SU-DHL-6 (cell line): ENCODE data around the gene SH3PXD2A.

Experiments used
- H2AFZ ChIP-seq: fragments of 200-600 bp; sonication (generic); 2 replicates; pipeline ENCODE4 v1.6.1; 2014; ENCODE audit warnings: low read depth, mild to moderate bottlenecking, moderate library complexity, mixed read lengths, antibody characterized with exemption, low read length; ENCODE audit not compliant: severe bottlenecking
- H3F3A ChIP-seq: fragments of 200-600 bp; shearing (Covaris generic); 2 replicates; pipeline ENCODE4 v1.6.0; 2016; ENCODE audit warnings: antibody characterized with exemption, mild to moderate bottlenecking; ENCODE audit not compliant: insufficient read depth
- H3K27ac ChIP-seq: fragments of 200-600 bp; sonication (generic); 2 replicates; pipeline ENCODE4 v1.5.1; 2016; ENCODE audit warnings: low read depth, mild to moderate bottlenecking, low read length, moderate library complexity, mixed read lengths
- H3K27me3 ChIP-seq: fragments of 200-600 bp; sonication (generic), shearing (Covaris generic); 2 replicates; pipeline ENCODE4 v1.6.0; 2014; ENCODE audit warnings: mild to moderate bottlenecking, low read length
- H3K36me3 ChIP-seq: fragments of 200-600 bp; sonication (generic); 2 replicates; pipeline ENCODE4 v1.6.1; 2014; ENCODE audit warnings: mild to moderate bottlenecking, low read length, mixed read lengths
- H3K4me2 ChIP-seq: fragments of 300-600, 200-600 bp; shearing (Covaris generic), sonication (generic); 2 replicates; pipeline ENCODE4 v1.6.0; 2014; ENCODE audit warnings: low read length, low read depth, mild to moderate bottlenecking; ENCODE audit not compliant: poor library complexity, severe bottlenecking
- H3K4me3 ChIP-seq: fragments of 200-600 bp; sonication (generic); 2 replicates; pipeline ENCODE4 v1.5.1; 2014; ENCODE audit warnings: antibody characterized with exemption, low read length, mild to moderate bottlenecking, mixed read lengths; ENCODE audit not compliant: insufficient read depth, poor library complexity, severe bottlenecking
- H3K79me2 ChIP-seq: fragments of 200-600 bp; sonication (generic); 2 replicates; pipeline ENCODE4 v1.6.1; 2014; ENCODE audit warnings: mild to moderate bottlenecking, low read length, moderate library complexity; ENCODE audit not compliant: insufficient read depth
- H3K9ac ChIP-seq: fragments of 200-600 bp; sonication (generic); 2 replicates; pipeline ENCODE4 v1.7.0; 2014; ENCODE audit warnings: mild to moderate bottlenecking, low read length
- H3K9me2 ChIP-seq: fragments of 200-600 bp; sonication (generic); replicated peaks from 2 replicates; pipeline ENCODE4 v1.6.1; 2014; ENCODE audit warnings: low read length; ENCODE audit not compliant: insufficient read depth
- H3K9me3 ChIP-seq: fragments of 200-600 bp; sonication (generic); 2 replicates; pipeline ENCODE4 v1.6.1; 2014; ENCODE audit warnings: low read length, mixed read lengths; ENCODE audit not compliant: insufficient read depth
- H4K20me1 ChIP-seq: fragments of 200-600 bp; sonication (generic); 2 replicates; pipeline ENCODE4 v1.6.1; 2014; ENCODE audit warnings: low read depth, mild to moderate bottlenecking, antibody characterized with exemption, low read length, moderate library complexity, mixed read lengths
- EZH2phosphoT487 ChIP-seq: fragments of 200-600 bp; sonication (generic), shearing (Covaris generic); conservative IDR thresholded peaks from 2 replicates; pipeline ENCODE4 v1.6.1; 2018; ENCODE audit warnings: mild to moderate bottlenecking, antibody characterized with exemption, low read length, moderate library complexity, mixed read lengths
- TF ChIP-seq, protein P1 (sequence below): fragments of 200-600 bp; sonication (generic); IDR thresholded peaks from one replicate; pipeline ENCODE4 v1.5.1; 2017; ENCODE audit warnings: antibody characterized with exemption, mild to moderate bottlenecking, low read length, moderate library complexity; ENCODE audit not compliant: insufficient read depth, poor library complexity, severe bottlenecking

Gene SH3PXD2A

DNA sequence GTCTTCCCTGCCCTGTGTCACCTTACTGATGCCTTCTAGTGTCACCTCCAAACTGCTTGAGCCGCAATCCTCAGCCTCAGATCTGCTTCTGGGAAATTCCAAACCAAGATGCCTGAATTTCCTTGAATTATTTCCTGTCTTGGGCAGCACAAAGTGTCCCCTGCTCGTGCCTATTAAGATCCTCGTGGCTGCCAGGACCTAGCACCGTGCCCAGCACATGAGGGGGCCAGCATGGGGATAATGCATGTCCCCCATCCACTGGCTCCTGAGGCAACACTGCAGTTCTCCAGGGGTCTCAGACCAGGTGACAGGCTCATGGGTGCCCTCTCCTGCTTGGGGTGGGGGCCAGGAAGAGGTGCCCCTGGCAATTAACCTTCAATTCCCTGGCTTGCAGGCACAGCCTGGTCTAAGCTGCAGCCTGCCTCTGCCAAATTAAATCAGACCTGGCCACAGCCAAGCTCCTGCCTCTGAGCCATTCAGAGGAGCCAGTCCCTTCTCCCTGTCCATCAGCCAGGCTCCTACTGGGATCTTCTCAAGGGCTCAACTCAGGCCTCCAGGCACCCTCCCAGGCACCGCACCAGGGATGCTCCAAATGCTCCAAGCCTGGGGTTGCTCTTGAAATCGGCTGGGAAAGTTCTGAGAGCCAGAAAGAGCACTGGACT, 146.6 kb downstream of the SH3PXD2A start:
- Histone ChIP-seq H4K20me1 (no peaks in the 10 kb centered on the region), H3K9ac (no peak overlapping the region), H3K36me3 (no peaks in the 10 kb centered on the region), H2AFZ (no peak overlapping the region), H3K4me2 (no peak overlapping the region), H3K9me3 (no peaks in the 10 kb centered on the region), H3K27ac (no peak overlapping the region), H3K27me3 (no peaks in the 10 kb centered on the region), H3K9me2 (no peaks in the 10 kb centered on the region), H3F3A (no peaks in the 10 kb centered on the region), H3K79me2 (no peaks in the 10 kb centered on the region), H3K4me3 (no peak overlapping the region)
- TF ChIP-seq, protein P1, sequence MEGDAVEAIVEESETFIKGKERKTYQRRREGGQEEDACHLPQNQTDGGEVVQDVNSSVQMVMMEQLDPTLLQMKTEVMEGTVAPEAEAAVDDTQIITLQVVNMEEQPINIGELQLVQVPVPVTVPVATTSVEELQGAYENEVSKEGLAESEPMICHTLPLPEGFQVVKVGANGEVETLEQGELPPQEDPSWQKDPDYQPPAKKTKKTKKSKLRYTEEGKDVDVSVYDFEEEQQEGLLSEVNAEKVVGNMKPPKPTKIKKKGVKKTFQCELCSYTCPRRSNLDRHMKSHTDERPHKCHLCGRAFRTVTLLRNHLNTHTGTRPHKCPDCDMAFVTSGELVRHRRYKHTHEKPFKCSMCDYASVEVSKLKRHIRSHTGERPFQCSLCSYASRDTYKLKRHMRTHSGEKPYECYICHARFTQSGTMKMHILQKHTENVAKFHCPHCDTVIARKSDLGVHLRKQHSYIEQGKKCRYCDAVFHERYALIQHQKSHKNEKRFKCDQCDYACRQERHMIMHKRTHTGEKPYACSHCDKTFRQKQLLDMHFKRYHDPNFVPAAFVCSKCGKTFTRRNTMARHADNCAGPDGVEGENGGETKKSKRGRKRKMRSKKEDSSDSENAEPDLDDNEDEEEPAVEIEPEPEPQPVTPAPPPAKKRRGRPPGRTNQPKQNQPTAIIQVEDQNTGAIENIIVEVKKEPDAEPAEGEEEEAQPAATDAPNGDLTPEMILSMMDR = no peak
- TF ChIP-seq EZH2phosphoT487 = no peak

DNA sequence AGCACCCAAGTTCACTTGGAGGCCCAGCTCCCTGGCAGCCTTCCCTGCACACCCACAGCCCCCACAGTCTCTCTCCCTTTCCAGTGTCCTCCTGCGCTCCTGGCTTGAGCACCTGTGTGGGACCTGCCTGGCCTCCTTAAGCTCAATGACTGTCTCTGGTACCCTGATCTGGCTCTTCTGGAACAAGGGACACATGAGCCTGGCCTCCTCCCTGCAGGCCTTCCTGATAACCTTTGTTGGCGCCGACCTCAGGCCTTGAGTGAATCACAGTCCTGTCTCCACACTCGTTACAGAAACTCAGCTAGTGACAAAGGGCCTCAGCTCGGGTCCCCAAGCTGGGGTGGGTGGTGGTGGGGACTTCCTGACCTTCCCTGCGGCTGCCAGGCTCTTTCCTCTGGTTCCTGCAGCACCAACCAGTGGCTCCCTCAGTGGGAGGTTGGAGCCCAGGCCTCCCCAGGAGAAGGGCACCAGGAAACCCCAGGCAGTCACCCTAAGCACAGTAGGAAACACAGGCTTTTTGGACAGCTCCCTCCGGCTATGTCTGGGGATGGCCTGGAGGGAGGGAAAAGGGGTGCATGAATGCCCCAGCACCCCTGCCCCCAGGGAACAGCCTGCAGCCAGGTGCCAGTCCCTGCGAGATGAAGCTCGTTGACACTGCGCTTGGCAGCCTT, 147.3 kb downstream of the SH3PXD2A start:
- Histone ChIP-seq H3K36me3 (no peaks in the 10 kb centered on the region), H4K20me1 (no peaks in the 10 kb centered on the region), H3K9me2 (no peaks in the 10 kb centered on the region), H3K4me3 (no peak overlapping the region), H3K27ac (no peak overlapping the region), H3K9ac (no peak overlapping the region), H3K9me3 (no peaks in the 10 kb centered on the region), H3K79me2 (no peaks in the 10 kb centered on the region), H3K4me2 (no peak overlapping the region), H3F3A (no peaks in the 10 kb centered on the region), H3K27me3 (no peaks in the 10 kb centered on the region), H2AFZ (no peak overlapping the region)
- no peak for TF ChIP-seq EZH2phosphoT487
- TF ChIP-seq, protein P1 = no peak

GRCh38 chr10:103706762-103707161, 148.6 kb downstream of the SH3PXD2A start:
- no peak overlapping the region for H2AFZ ChIP-seq
- H3K9me3 ChIP-seq = no peaks in the 10 kb centered on the region
- no peak overlapping the region for H3K27ac ChIP-seq
- H4K20me1 ChIP-seq = no peaks in the 10 kb centered on the region
- no peaks in the 10 kb centered on the region for H3F3A ChIP-seq
- TF ChIP-seq EZH2phosphoT487 = no peak
- TF ChIP-seq, protein P1 = no peak
- no peaks in the 10 kb centered on the region for H3K27me3 ChIP-seq
- no peaks in the 10 kb centered on the region for H3K79me2 ChIP-seq
- H3K36me3 ChIP-seq = no peaks in the 10 kb centered on the region
- no peak overlapping the region for H3K4me3 ChIP-seq
- H3K4me2 ChIP-seq = no peak overlapping the region
- H3K9me2 ChIP-seq = no peaks in the 10 kb centered on the region
- no peak overlapping the region for H3K9ac ChIP-seq
